Colonic mucosa (tissue), 4 donors: Measurements from ENCODE around the gene BORCS5. TPM values are rescaled to one million over a fixed set of nuclear protein-coding genes. Genes with fewer than 3 reads are reported as not detected.

Source experiments
- DNase-seq: peaks from one replicate; pipeline ENCODE4 v3.0.0-alpha.2; 2020
- H3K27ac ChIP-seq: fragments of 200-600 bp; one replicate; pipeline ENCODE4 v1.8.0; 2021
- H3K27me3 ChIP-seq: fragments of 200-600 bp; one replicate; pipeline ENCODE4 v1.8.0; 2021
- H3K36me3 ChIP-seq: fragments of 200-600 bp; one replicate; pipeline ENCODE4 v1.8.0; 2021
- H3K4me1 ChIP-seq: fragments of 200-600 bp; one replicate; pipeline ENCODE4 v1.8.0; 2021; ENCODE audit warnings: mild to moderate bottlenecking
- H3K4me3 ChIP-seq: fragments of 200-600 bp; one replicate; pipeline ENCODE4 v1.8.0; 2021
- H3K9ac ChIP-seq, 2 donors: one replicate each; pipeline ENCODE4 v1.7.0; 2013; ENCODE audit warnings: control low read depth in 2 of 2, low read depth in 2 of 2, low read length in 2 of 2
- H3K9me3 ChIP-seq: fragments of 200-600 bp; one replicate; pipeline ENCODE4 v1.8.0; 2021
- intact Hi-C: fragments of 100-400 bp; cut with DNase I; formaldehyde crosslinking; loops from one replicate; pipeline ENCODE4 v1.14.1; 2022
- total RNA-seq, 2 donors: library from RNA; stranded (reverse); fragmentation: NEBNext Ultra II Directional in 1 of 2; extraction: Animal tissue kit (Norgen Biotek cat#: 25700) in 1 of 2; gene quantifications; one replicate each; pipeline ENCODE4 v1.2.1, GENCODE V29; 2021
- TF ChIP-seq, protein P1 (sequence below): fragments of 200-600 bp; IDR thresholded peaks from one replicate; pipeline ENCODE4 v1.8.0; 2022; ENCODE audit warnings: antibody characterized with exemption, mild to moderate bottlenecking
- donor health status: healthy.
- donor health status: DM: no; HTN: no; CAD: no.
- donor health status: DM: no; HTN: no; CAD: no.

Gene BORCS5
- total RNA-seq, 2 donors from 2014 or later = 10.7 to 12.4 TPM

DNA sequence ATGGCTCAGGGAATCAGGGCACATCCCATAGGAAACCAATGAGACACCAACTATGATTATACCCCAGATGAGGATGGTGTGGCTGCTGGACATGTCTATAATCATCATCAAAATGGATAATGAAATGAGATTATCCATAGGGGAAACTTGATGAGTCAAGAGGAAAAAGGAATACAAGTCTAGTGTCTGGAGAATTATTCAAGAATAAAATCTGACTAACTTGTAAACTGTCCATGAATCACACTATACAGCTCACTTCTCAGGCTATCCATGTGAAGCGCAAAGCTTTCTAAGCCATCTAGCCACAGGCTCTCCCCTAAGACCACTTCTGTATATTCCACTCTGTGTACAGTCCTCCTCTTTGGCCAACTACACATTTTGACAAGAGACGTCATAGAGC lies 153.3 kb downstream of the BORCS5 start:
- Histone ChIP-seq H3K4me3 (no peak overlapping the region), H3K9me3 (no peaks in the 10 kb centered on the region), H3K27me3 (no peaks in the 10 kb centered on the region), H3K36me3 (no peaks in the 10 kb centered on the region), H3K9ac (no peak overlapping the region), H3K27ac (no peak overlapping the region), H3K4me1 (no peaks in the 10 kb centered on the region)
- intact Hi-C loops = no loop called here
- TF ChIP-seq, protein P1, sequence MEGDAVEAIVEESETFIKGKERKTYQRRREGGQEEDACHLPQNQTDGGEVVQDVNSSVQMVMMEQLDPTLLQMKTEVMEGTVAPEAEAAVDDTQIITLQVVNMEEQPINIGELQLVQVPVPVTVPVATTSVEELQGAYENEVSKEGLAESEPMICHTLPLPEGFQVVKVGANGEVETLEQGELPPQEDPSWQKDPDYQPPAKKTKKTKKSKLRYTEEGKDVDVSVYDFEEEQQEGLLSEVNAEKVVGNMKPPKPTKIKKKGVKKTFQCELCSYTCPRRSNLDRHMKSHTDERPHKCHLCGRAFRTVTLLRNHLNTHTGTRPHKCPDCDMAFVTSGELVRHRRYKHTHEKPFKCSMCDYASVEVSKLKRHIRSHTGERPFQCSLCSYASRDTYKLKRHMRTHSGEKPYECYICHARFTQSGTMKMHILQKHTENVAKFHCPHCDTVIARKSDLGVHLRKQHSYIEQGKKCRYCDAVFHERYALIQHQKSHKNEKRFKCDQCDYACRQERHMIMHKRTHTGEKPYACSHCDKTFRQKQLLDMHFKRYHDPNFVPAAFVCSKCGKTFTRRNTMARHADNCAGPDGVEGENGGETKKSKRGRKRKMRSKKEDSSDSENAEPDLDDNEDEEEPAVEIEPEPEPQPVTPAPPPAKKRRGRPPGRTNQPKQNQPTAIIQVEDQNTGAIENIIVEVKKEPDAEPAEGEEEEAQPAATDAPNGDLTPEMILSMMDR = no peak
- no peak for DNase-seq

DNA sequence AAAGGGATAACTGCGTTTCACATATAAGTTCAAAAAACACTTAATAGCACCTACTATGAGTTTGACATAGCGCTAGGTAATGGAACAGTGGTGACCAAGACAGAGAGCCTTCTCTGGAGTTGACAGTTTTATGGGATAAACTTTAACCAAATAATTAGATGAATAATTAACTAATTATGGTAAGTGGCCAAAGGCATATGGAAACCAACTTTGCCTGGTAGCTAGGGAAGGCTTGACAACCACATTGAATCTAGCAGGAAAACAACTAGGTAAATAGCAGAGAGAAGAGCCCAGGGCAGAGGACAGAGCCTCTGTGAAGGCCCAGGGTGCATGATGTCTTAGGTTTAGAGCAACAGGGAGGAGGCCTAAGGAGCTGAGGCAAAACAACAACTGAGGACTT lies 153.7 kb downstream of the BORCS5 start:
- H3K4me3 ChIP-seq = no peak overlapping the region
- intact Hi-C loops = no loop called here
- no peak for DNase-seq

DNA sequence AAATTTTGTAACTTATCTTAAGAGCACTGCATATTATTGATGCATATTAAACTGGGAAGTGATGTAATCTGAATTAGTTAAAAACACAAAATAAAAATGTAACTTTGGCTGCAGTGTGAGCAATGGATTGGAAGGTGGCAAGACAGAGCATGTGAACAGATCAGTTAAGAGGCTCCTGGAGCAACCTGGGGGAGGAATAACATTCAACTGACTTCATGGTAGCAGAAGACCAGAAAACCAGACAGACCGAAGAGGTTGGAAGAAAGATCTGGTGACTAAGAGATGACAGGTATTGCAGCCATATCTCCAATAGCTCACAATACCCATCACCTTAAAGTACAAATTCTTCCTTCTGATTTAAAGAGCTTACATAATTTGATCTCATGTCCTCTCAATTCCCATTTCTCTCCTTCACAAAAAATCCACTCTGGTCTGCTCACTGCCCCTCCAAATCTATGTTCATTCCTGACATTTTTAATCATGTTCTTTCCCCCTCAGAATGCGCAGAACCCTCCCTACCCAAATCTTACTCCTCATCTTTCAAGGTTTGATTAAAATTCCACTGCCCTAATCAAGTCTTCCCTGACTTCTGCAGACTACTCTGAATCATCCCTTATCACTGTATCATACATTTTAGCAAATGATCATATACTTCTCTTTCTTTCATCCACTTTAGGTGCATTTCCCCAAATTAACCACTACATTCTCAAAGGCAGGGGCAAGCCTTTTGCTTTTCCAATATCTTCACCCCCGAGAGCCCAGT lies 154.3 kb downstream of the BORCS5 start:
- H3K4me1 ChIP-seq = no peaks in the 10 kb centered on the region
- H3K27ac ChIP-seq = no peak overlapping the region
- no peaks in the 10 kb centered on the region for H3K9me3 ChIP-seq
- no peaks in the 10 kb centered on the region for H3K36me3 ChIP-seq
- TF ChIP-seq, protein P1 = no peak
- DNase-seq = no peak
- no peak overlapping the region for H3K4me3 ChIP-seq
- H3K9ac ChIP-seq = no peak overlapping the region
- H3K27me3 ChIP-seq = no peaks in the 10 kb centered on the region
- intact Hi-C loops = no loop called here

More for the DNA sequence above, 153.7 kb downstream of the BORCS5 start:
- H3K36me3 ChIP-seq = no peaks in the 10 kb centered on the region
- H3K9me3 ChIP-seq = no peaks in the 10 kb centered on the region
- TF ChIP-seq, protein P1 = no peak
- H3K4me1 ChIP-seq = no peaks in the 10 kb centered on the region
- no peak overlapping the region for H3K9ac ChIP-seq
- H3K27me3 ChIP-seq = no peaks in the 10 kb centered on the region
- H3K27ac ChIP-seq = no peak overlapping the region

GRCh38 chr12:12511895-12512711 lies 155.2 kb downstream of the BORCS5 start:
- intact Hi-C loops = no loop called here
- DNase-seq = no peak
- no peaks in the 10 kb centered on the region for H3K4me1 ChIP-seq

GRCh38 chr12:12513416-12514006 lies 156.6 kb downstream of the BORCS5 start:
- Histone ChIP-seq H3K36me3 (no peaks in the 10 kb centered on the region), H3K9me3 (no peaks in the 10 kb centered on the region), H3K4me3 (no peak overlapping the region), H3K27ac (no peak overlapping the region), H3K27me3 (no peaks in the 10 kb centered on the region), H3K4me1 (peaks cover 3% of the 10 kb centered on the region), H3K9ac (no peak overlapping the region)
- no peak for DNase-seq
- TF ChIP-seq, protein P1 = no peak
- intact Hi-C loops = no loop called here

More at GRCh38 chr12:12511895-12512711, 155.2 kb downstream of the BORCS5 start:
- no peaks in the 10 kb centered on the region for H3K27me3 ChIP-seq
- H3K9me3 ChIP-seq = no peaks in the 10 kb centered on the region
- no peaks in the 10 kb centered on the region for H3K36me3 ChIP-seq
- no peak overlapping the region for H3K9ac ChIP-seq
- H3K4me3 ChIP-seq = no peak overlapping the region
- TF ChIP-seq, protein P1 = no peak
- no peak overlapping the region for H3K27ac ChIP-seq
